Measurements from ENCODE around the gene ZNF275. TPM values are rescaled to one million over a fixed set of nuclear protein-coding genes. Genes with fewer than 3 reads are reported as not detected.

Gene ZNF275
- total and polyA plus RNA-seq, 2 of the 8 experiments (the other 6 are each of a cell fraction or from before 2014, with no cell fraction given): 8.2 to 9.1 TPM

DNA sequence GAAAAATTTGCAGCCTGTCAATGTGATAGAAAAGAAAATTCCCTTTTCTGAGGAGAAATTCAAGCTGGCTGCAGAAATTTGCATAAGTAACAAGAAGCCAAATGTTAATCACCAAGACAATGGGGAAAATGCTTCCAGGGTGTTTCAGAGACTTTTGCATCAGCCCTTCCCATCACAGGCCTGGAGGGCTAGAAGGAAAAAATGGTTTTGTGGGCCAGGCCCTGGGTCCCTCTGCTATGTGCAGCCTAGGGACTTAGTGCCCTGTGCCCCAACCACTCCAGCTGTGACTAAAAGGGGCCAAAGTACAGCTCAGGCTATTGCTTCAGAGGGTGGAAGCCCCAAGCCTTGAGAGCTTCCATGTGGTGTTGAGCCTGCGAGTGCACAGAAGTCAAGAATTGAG is 23.9 kb downstream of the ZNF275 start:
- no peak overlapping the region for H3K27ac ChIP-seq (ENCODE audit: low read depth, low read length)
- WGBS, 2 experiments (ENCODE audit: extremely low coverage in 1 of 2, insufficient coverage in 1 of 2, insufficient read length in 1 of 2, insufficient replicate concordance in 2 of 2, low coverage in 1 of 2, low lambda C conversion rate in 2 of 2, missing lambda C conversion rate in 1 of 2): 83% methylated on average over 1 of the region's 1 CpG; no CpG with 5 or more reads in 1 of the 2 experiments
- H3K36me3 ChIP-seq (ENCODE audit: control insufficient read depth in 2 of 4, insufficient read depth in 4 of 4, low read length in 3 of 4): no peaks in the 10 kb centered on the region
- H3K79me1 ChIP-seq (ENCODE audit: low read depth, low read length): no peaks in the 10 kb centered on the region
- H2BK15ac ChIP-seq (ENCODE audit: low read length): no peak overlapping the region
- H3K4me1 ChIP-seq (replicated peaks in 1 of 4; ENCODE audit: control insufficient read depth in 3 of 4, insufficient read depth in 4 of 4, low read length in 3 of 4): peaks cover 0 to 2% (median 0%) of the 10 kb centered on the region in 4 experiments; a peak in 1 of 7 replicates
- no peak overlapping the region for H4K91ac ChIP-seq (replicated peaks; ENCODE audit: insufficient read length, low read length)
- H3K18ac ChIP-seq (ENCODE audit: extremely low read depth, low read length): no peak overlapping the region
- H3K23ac ChIP-seq (ENCODE audit: insufficient read length): no peak overlapping the region
- H3K23me2 ChIP-seq (ENCODE audit: low read depth, low read length): no peaks in the 10 kb centered on the region
- H3K9ac ChIP-seq (replicated peaks in 1 of 4; ENCODE audit: extremely low read depth in 1 of 4, low read depth in 3 of 4, low read length in 3 of 4): no peak overlapping the region
- H2BK5ac ChIP-seq (ENCODE audit: low read depth, low read length): no peak overlapping the region
- FAIRE-seq (no peak), DNase-seq (ENCODE audit: low read depth in 1 of 2, low spot score in 2 of 2) (no peak)
- peaks cover 7 to 24% of the 10 kb centered on the region in 2 experiments; a peak in 3 of 4 replicates for H3K9me3 ChIP-seq (ENCODE audit: insufficient read depth in 2 of 2, low read depth in 1 of 2, low read length in 1 of 2)
- H2AK5ac ChIP-seq (ENCODE audit: low read depth, low read length): no peak overlapping the region
- no peak overlapping the region for H3K4me2 ChIP-seq (ENCODE audit: insufficient read depth in 1 of 2, low read depth in 2 of 2, low read length in 2 of 2)
- H3K79me2 ChIP-seq (ENCODE audit: control insufficient read depth in 1 of 2, insufficient read depth in 2 of 2, low read length in 2 of 2): no peaks in the 10 kb centered on the region
- TF ChIP-seq SIX5 (IDR thresholded peaks at IDR 0.05; ENCODE audit: low read depth, low read length): no peak
- no peak for TF ChIP-seq KDM4A (IDR thresholded peaks at IDR 0.05; ENCODE audit: low read depth, low read length, severe bottlenecking)
- no peak for TF ChIP-seq SAP30 (IDR thresholded peaks at IDR 0.05; ENCODE audit: insufficient read depth, insufficient replicate concordance, low read length)
- TF ChIP-seq RNF2 (IDR thresholded peaks at IDR 0.05; ENCODE audit: borderline replicate concordance, low read depth, low read length, missing control alignments, poor library complexity, severe bottlenecking): no peak
- TF ChIP-seq KDM1A (IDR thresholded peaks at IDR 0.05; ENCODE audit: borderline replicate concordance, low read length): no peak
- POLR2A ChIA-PET (ENCODE audit: partially characterized antibody): no interaction called here
- H2BK20ac ChIP-seq (ENCODE audit: low read length): no peak overlapping the region
- H4K8ac ChIP-seq (ENCODE audit: extremely low read depth, insufficient read depth, low read length): no peak overlapping the region
- no peak overlapping the region for H3K4me3 ChIP-seq (ENCODE audit: extremely low read depth in 1 of 4, insufficient read depth in 2 of 4, low read depth in 3 of 4, low read length in 4 of 4)
- CTCF ChIA-PET (ENCODE audit: partially characterized antibody): no interaction called here
- H2AFZ ChIP-seq (ENCODE audit: low read length): no peak overlapping the region
- H3K14ac ChIP-seq (ENCODE audit: insufficient read length): no peak overlapping the region
- no peaks in the 10 kb centered on the region for H3K27me3 ChIP-seq (replicated peaks in 1 of 4; ENCODE audit: control insufficient read depth in 3 of 4, extremely low read depth in 1 of 4, insufficient read depth in 3 of 4, low read length in 3 of 4)
- no peak overlapping the region for H2BK12ac ChIP-seq (ENCODE audit: low read depth, low read length)
- no peak overlapping the region for H3K4ac ChIP-seq (replicated peaks; ENCODE audit: insufficient read length, low read depth, low read length)
- no peaks in the 10 kb centered on the region for H4K20me1 ChIP-seq (replicated peaks in 1 of 2; ENCODE audit: control insufficient read depth in 1 of 2, insufficient read depth in 2 of 2, low read length in 2 of 2)
- H2BK120ac ChIP-seq (replicated peaks; ENCODE audit: low read depth, low read length): no peak overlapping the region
- H3K56ac ChIP-seq (replicated peaks; ENCODE audit: insufficient read length, low read depth, low read length): no peak overlapping the region
- H4K5ac ChIP-seq (ENCODE audit: insufficient read length, low read depth, low read length): no peak overlapping the region

Measured in H1 (cell line).